Measurements from ENCODE around the gene TXNRD3.

Gene TXNRD3

GRCh38 chr3:126671521-126671920, 16.6 kb upstream of the TXNRD3 start:
- DNase-seq (ENCODE audit: low spot score), result no peak

DNA sequence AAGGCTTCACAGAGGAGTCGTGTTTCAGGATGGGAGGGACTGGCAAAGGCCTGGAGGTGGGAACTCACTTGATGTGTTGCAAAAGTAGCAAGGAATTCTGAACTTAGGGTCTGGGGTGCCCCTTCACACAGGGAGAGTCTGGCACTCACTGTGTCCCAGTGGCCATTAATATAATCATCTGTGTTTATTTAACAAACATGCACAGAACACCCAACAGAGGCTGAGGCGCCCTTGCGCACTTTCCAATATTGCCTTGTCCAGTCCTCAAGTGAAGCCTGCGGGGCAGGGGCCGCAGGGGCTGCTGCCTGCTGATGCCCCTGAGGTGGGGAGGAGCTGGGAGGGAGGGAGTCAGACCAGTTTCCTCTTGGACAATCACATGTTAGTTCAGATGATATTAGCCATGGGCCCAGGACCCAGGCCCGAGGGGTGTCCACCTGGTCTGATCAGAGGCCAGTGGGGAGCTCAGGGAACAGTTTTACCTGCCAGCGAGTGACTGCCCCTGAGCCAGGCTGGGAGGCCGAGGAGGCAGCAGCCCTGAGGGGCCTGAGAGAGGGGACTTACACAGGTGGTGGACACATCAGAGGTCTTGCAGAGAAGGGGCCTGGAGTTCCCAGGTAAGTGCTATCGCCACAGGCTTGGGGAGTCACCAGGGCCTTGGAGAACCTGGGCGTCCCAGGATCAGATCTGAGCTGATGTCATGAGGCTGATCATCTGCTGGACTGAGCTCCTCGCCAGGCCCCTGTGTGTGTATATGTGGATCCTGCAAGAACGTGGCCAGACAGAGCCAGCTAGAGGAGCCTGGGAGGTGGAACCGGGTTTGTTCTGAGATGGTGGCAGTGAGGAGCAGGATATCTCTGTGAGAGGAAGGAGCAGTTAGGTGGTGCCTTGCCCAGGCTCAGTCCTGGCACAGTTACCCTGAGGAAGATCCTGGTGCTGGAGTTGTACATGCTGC, 13.8 kb upstream of the TXNRD3 start:
- DNase-seq (ENCODE audit: low spot score), result no peak

GRCh38 chr3:126667631-126668449, 12.9 kb upstream of the TXNRD3 start:
- DNase-seq (ENCODE audit: low spot score), result no peak

- no peak for DNase-seq (ENCODE audit: low spot score)
Observed at GRCh38 chr3:126666658-126667528, 12.0 kb upstream of the TXNRD3 start.

- no peak for DNase-seq (ENCODE audit: low spot score)
Observed at GRCh38 chr3:126665959-126666657, 11.2 kb upstream of the TXNRD3 start.

GRCh38 chr3:126665221-126665936, 10.5 kb upstream of the TXNRD3 start:
- no peak for DNase-seq (ENCODE audit: low spot score)

GRCh38 chr3:126664591-126665214, 9.8 kb upstream of the TXNRD3 start:
- no peak for DNase-seq (ENCODE audit: low spot score)

DNA sequence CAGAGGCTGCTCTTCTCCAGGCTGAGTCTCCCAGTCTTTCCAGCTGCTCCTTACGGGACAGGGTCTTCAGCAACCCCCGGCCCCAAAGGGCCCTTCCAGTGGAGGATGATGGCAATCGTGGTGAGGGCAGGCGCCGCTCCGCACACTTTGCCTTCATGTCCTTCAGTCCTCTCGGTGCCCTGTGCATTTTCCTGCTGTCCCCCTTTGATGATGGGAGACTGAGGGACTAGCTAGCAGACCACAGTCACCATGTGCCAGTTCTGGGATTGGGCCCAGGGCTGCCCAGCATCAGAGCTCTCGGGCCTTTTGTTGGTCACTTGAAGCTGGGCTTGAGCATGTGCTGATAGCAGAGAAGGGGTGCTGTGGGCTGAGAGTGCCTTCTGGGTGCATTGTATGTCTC, 8.8 kb upstream of the TXNRD3 start:
- no peak for DNase-seq (ENCODE audit: low spot score)

GRCh38 chr3:126663257-126663656, 8.3 kb upstream of the TXNRD3 start:
- DNase-seq (ENCODE audit: low spot score), result no peak

GRCh38 chr3:126661532-126662364, 6.8 kb upstream of the TXNRD3 start:
- no peak for DNase-seq (ENCODE audit: low spot score)

DNA sequence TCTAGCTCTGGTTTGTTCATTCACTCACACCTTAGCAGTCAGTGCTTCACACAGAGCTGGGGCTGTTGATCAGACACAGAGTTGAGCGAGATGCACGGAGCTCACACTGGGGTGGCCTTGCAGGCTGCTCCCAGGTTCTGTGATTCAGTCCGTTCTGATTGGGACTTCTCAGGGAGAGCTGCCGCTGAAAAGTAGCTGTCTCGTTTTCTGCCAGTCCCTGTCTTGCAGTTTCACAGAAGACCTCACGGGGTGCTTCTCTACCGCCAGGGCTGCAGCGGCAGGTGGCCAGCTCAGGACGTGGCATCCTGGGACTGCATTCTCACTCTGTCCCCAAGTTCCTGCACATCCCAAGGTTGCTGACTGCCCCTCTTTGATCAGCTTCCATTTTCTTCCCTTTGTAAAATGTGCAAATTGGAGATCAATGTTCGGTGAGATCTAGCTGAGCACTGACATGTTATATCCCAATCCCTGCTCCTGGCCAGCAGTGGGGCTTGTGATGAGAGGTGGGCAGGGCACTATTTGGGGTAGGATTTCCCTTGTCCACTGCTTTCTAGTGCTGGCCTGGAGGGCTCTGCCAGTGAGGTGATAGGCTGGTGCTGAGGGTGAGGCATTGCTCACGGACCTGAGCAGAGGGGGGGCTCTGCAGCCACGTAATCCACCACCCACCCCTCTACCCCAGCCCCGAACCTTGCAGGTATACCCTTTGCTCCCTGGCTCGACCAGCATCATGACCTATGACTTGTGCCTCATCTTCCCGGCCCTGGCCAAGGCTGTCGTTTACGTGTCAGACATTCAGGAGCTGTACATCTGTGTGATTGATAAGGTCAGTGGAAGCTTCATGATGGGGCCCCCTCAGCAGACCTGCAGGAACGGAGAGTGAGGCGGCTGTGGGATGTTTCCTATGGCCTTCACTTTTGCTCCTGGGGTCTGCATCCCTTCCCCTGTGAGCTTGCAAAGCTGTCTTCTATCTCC, 5.3 kb upstream of the TXNRD3 start:
- DNase-seq (ENCODE audit: low spot score), result no peak

- no peak for DNase-seq (ENCODE audit: low spot score)
Observed at GRCh38 chr3:126658584-126658983, 3.7 kb upstream of the TXNRD3 start.

DNA sequence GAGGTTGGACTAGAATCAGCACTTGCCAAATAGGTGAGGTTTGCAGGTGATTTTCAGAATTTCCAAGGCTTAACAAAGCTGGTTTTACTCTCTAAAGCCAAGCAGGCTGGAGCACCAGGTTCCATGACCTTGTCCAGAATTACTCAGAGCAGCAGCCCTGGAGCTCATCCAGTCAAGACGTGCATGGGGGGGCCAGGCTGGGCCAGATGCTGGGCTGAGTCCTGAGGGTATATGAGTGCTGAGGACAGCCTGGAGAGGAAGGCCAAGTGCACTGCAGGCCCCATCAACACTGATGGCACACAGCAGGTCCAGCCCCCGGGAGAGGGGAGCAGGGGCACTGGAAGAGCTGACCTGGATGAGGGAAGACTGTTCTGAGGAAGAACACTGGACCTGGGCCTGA, 3.0 kb upstream of the TXNRD3 start:
- DNase-seq (ENCODE audit: low spot score), result no peak

DNA sequence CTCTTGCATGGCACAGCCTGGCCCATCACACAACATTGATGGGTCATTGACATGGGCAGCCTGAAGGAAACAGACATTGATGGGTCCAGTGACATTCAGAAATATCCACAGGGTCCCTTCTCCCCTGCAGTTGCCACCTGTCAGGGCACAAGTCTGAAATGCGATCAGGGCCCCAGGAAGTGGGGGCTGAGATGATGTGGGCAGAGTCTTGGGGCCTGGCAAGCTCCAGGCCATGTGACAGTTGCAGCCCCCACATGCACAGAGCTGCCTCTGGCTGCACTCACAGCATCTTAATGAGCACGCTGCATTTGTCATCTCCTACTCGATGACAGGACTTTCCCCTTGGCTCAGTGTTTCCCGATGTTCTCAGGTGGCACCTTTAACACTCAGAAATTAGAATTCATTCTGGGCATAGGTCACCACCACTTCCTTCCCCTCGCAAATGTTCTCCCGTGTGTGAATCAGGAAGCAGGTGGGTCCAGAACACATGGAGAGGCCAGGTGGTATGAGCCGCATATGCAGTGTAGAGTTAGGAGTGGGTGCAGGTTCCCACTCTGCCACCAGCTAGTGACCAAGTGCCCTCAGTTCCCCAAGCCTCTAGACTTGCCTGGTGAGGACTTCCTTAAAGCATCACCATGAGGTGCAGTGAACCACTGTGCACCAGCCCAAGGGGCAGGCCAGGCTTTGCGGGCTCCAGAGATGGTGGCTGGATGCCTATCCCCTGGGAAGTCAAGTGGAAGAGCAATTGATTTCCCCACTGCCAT, 1.6 kb upstream of the TXNRD3 start:
- DNase-seq (ENCODE audit: low spot score), result no peak

DNA sequence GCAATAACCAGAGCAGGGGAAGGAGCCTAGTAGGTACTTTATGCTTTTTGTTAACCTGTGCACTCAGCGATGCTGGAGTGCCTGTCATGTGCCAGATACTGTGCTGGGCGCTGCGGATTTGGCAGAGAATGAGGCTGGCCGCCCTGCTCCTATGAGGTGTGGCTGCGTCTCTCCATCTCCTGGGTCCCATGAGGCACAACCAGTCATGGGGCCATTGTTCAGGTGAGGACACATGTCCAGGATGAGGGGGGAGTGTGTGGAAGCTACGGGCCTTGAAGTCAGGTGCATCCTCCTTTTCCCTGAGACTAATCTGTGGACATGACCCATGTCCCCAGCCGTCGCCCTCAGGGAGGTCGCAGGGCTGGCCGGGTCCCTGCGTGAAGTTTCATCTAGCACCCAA, 963 bp upstream of the TXNRD3 start:
- no peak for DNase-seq (ENCODE audit: low spot score)

- no peak for DNase-seq (ENCODE audit: low spot score)
Observed at GRCh38 chr3:126649556-126650092, 5.3 kb downstream of the TXNRD3 start.

DNA sequence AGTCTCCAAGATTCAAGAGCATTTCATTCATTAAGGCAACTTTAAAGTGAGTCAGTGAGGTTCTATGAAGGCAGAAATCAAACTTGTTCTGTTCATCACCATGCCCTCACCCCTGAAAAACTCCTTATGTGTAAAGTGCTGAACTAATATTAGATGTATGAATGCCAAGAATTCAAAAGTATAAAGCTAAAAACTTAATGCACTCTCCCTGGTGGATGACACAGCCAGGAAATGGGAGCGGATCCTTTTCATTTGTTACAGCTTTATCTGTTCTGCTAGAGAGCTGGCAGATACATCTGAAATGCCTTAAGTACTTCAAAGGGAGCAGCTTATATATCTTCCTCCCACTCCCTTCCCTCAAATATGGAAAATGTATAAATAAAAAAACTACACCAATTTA, 8.2 kb downstream of the TXNRD3 start:
- DNase-seq (ENCODE audit: low spot score), result no peak
